Adrenal gland (tissue), 12 donors: Measurements from ENCODE around the gene TWNK. TPM values are rescaled to one million over a fixed set of nuclear protein-coding genes. Genes with fewer than 3 reads are reported as not detected.
A peak's percentile ranks its signal among the peaks of the same experiment; 100 is the strongest.

Experiments
- DNase-seq, 7 donors: peaks; one replicate each; pipeline ENCODE4 v3.0.0-alpha.2; 2019 to 2020
- H3K27ac ChIP-seq, 5 donors: fragments of 200-600 bp; sonication (generic) in 4 of 5; 1 replicate in 3 of 5; 2 replicates in 2 of 5; pipeline versions ENCODE4 v1.5.1 to v1.8.0; 2016 to 2020; ENCODE audit warnings: mild to moderate bottlenecking in 1 of 5
- H3K27me3 ChIP-seq: fragments of 200-600 bp; 2 replicates; pipeline ENCODE4 v1.8.0; 2021
- H3K36me3 ChIP-seq, 2 donors: fragments of 200-600 bp; replicated peaks in 1 of 2; 1 replicate in 1 of 2; 2 replicates in 1 of 2; pipeline versions ENCODE4 v1.5.1 to v1.8.0; 2018 to 2022
- H3K4me1 ChIP-seq, 2 donors: fragments of 200-600 bp; replicated peaks in 1 of 2; 1 replicate in 1 of 2; 2 replicates in 1 of 2; pipeline versions ENCODE4 v1.5.1 to v1.8.0; 2018 to 2021
- H3K4me3 ChIP-seq, 4 donors: fragments of 200-600 bp; sonication (generic) in 3 of 4; one replicate each; pipeline ENCODE4 v1.5.1; 2016 to 2018
- H3K9me3 ChIP-seq, 3 donors: fragments of 200-600 bp; sonication (generic) in 1 of 3; replicated peaks in 1 of 3; 1 replicate in 2 of 3; 2 replicates in 1 of 3; pipeline versions ENCODE4 v1.5.1 to v1.8.0; 2016 to 2021
- CTCF ChIP-seq, 6 experiments: fragments of 450-650 bp in 4 of 6; fragments of 200-600 bp in 2 of 6; sonication (generic) in 1 of 6; IDR thresholded peaks; 1 replicate in 5 of 6; 2 replicates in 1 of 6; pipeline versions ENCODE4 v1.5.1 to v1.8.0; 2016 to 2021; ENCODE audit warnings: antibody characterized with exemption in 6 of 6, mild to moderate bottlenecking in 2 of 6, moderate library complexity in 1 of 6
- POLR2A ChIP-seq, 2 donors: fragments of 450-650 bp; IDR thresholded peaks; one replicate each; pipeline ENCODE4 v1.6.1; 2017; ENCODE audit warnings: antibody characterized with exemption in 2 of 2, mild to moderate bottlenecking in 2 of 2, moderate library complexity in 1 of 2
- WGBS, 4 donors: extraction: QIAGEN DNeasy Blood & Tissue Kit in 2 of 4; methylation state at CpG; one replicate each; pipeline versions ENCODE4 v1.1.5 to v1.1.7; 2013 to 2017; 5-methylcytosine and 5-hydroxymethylcytosine counted together
- intact Hi-C, 2 donors: fragments of 100-400 bp; cut with DNase I; formaldehyde crosslinking; loops; one replicate each; pipeline versions ENCODE4 v1.14.1 to v1.15.0; 2022 to 2023
- polyA plus RNA-seq, 3 donors: library from polyadenylated mRNA; stranded (reverse); fragments of 200-250 nt in 2 of 3; fragments of 350-450 nt in 1 of 3; fragmentation: Illumina TruSeq in 1 of 3; extraction: RNeasy Lipid Tissue Mini Kit (QIAGEN cat#74804) in 1 of 3; gene quantifications; one replicate each; pipeline ENCODE4 v1.2.3, GENCODE V29; 2013 to 2014
- total RNA-seq, 9 donors: library from RNA; depleted of rRNA in 4 of 9; stranded (reverse); fragments of >200 nt in 4 of 9; fragments of 120-200 nt in 1 of 9; fragmentation: NEBNext Ultra II Directional in 1 of 9; extraction: Animal tissue kit (Norgen Biotek cat#: 25700) in 1 of 9; gene quantifications; one replicate each; pipeline versions ENCODE4 v1.1.0 to v1.2.4, GENCODE V29; 2013 to 2023
- donor health status: healthy with polysubstance abuse.
- donor health status: Bipolar disorder and iron deficiency.
- donor health status: DM: yes; HTN: yes; CAD: no.
- donor health status: DM: no; HTN: no; CAD: no.
- donor health status: DM: no; HTN: no; CAD: no.
- donor health status: DM: yes; HTN: yes; CAD: no.

The TWNK gene
- total and polyA plus RNA-seq, 12 donors = 5.3 to 21.8 (median 9.3) TPM

GRCh38 chr10:100998991-100999741 is 11.8 kb downstream of the TWNK start:
- intact Hi-C loops = no loop called here
- Histone ChIP-seq H3K27ac (peak overlapping the region; percentile 97 to 100 (median 100)), H3K36me3 (peaks cover 0 to 18% of the 10 kb centered on the region in 2 donors), H3K27me3 (no peaks in the 10 kb centered on the region), H3K4me1 (peaks cover 24 to 39% of the 10 kb centered on the region in 2 donors), H3K9me3 (no peaks in the 10 kb centered on the region), H3K4me3 (peak overlapping the region in 3 of 4 donors; percentile 53 to 86 (median 84))
- TF ChIP-seq CTCF (IDR thresholded peaks at IDR 0.05) = peak; percentile 82 to 99 (median 94)
- TF ChIP-seq POLR2A (IDR thresholded peaks at IDR 0.05) = peak; percentile 81 to 87
- 0 to 1% (median 1%) methylated on average over 7 to 83 of the region's 83 CpGs for whole genome bisulfite sequencing, 4 donors
- peak; percentile 77 to 89 (median 84) for DNase-seq

- intact Hi-C loops = no loop called here
- 1% methylated on average over 20 to 44 of the region's 44 CpGs; no CpG with 5 or more reads in 1 of the 4 donors for WGBS, 4 donors
- DNase-seq = no peak
- Histone ChIP-seq H3K27me3 (no peaks in the 10 kb centered on the region), H3K36me3 (peaks cover 0 to 23% of the 10 kb centered on the region in 2 donors), H3K9me3 (no peaks in the 10 kb centered on the region), H3K4me1 (peaks cover 24 to 39% of the 10 kb centered on the region in 2 donors), H3K27ac (peak within 1 kb of the TSS; percentile 97 to 100 (median 100)), H3K4me3 (peak within 1 kb of the TSS in 3 of 4 donors; percentile 53 to 86 (median 84))
- TF ChIP-seq CTCF (IDR thresholded peaks at IDR 0.05) (no peak), POLR2A (IDR thresholded peaks at IDR 0.05) (no peak)
These were observed 12.4 kb downstream of the TWNK start, which contains the start of gene LZTS2 for GRCh38 chr10:100999742-101000126. Gene LZTS2 (plus strand): TSS chr10:100999808. CDS start chr10:101002539, 2,731 bp downstream.

GRCh38 chr10:101000127-101000914 is 13.0 kb downstream of the TWNK start:
- Histone ChIP-seq H3K4me1 (peaks cover 24 to 39% of the 10 kb centered on the region in 2 donors), H3K36me3 (peaks cover 0 to 29% of the 10 kb centered on the region in 2 donors), H3K4me3 (peak overlapping the region in 3 of 4 donors; percentile 7 to 86 (median 74)), H3K27ac (peak overlapping the region; percentile 92 to 100 (median 100)), H3K27me3 (no peaks in the 10 kb centered on the region), H3K9me3 (no peaks in the 10 kb centered on the region)
- WGBS, 4 donors = 3 to 11% (median 5%) methylated on average over 12 to 19 of the region's 19 CpGs
- intact Hi-C loops = no loop called here
- peak in 5 of 7 donors; percentile 40 to 60 (median 52) for DNase-seq
- TF ChIP-seq CTCF (IDR thresholded peaks at IDR 0.05) = no peak
- TF ChIP-seq POLR2A (IDR thresholded peaks at IDR 0.05) = no peak
